HG03159 (cell line): ENCODE results near the gene MACROD1.
"Not testable (repeated sequence)": the region's sequence is repeated elsewhere in the genome, so short reads cannot be mapped to it uniquely, and the experiment has no call there.

ENCODE experiments used
- ATAC-seq: cut with Tn5 transposase; IDR thresholded peaks from one replicate; pipeline ENCODE4 v1.9.1; 2021; ENCODE audit warnings: mild to moderate bottlenecking, moderate library complexity; ENCODE audit not compliant: unreplicated experiment

MACROD1 gene

GRCh38 chr11:64060263-64060860, 105.6 kb downstream of the MACROD1 start:
- no peak for ATAC-seq

DNA sequence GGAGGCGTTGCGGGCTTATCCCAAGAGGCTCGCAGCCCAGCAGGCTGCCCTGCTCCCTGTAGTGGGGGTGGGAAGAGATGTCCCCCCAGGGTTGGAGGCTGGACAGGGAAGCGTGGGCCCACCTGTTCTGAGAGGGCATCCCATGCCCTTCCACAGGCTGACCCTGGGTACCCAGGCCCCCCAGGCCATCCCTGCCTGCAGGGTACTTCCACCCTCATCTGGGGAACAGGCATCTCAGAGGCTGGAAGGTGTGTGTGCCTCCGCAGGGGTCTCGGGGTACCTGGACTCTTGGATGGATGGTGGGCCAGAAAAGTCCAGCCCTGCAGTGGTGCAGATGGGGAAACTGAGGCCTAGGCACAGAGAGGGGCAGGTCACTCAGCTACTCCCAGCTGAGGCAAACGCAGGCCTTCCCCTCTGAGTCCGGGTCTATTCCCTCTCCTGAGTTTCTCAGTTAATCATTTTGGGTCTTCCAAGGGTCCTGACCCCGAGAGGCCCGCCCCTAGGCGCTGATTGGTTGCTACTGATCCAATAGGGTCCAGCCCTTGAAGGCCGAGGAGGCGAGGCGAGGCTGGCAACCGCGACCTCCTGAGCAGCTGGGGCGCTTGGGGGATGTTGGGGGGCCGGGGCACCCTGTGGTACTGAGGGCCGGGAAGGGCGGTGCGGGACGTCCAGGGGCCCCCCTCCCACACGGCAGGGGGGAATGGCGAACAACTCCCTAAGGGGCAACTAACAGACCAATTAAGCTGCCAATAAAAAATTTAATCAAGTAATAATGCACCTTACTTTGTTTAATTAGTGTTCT, 106.4 kb downstream of the MACROD1 start:
- no peak for ATAC-seq

- ATAC-seq = no peak
Observed at GRCh38 chr11:64058494-64058893, 107.4 kb downstream of the MACROD1 start.

DNA sequence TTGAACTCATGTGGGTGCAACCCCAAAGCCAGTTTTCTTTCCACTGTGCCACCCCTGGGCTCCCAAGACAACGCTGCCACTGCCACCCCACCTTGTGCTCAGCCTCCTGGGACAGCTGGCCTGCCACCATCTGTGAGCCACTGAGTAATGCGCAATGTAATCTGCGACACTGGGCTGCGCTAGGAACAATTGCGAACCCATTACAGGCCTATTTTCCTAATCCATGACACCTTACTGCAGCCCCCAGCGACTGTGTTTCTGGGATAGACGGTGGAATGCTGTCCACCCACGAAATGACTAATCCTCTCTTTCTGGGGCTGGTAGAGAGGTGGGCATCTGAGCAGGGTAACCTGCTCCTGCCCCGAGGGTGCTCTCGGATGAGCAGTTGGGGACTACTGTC, 108.0 kb downstream of the MACROD1 start:
- no peak for ATAC-seq

GRCh38 chr11:64056861-64057260, 109.1 kb downstream of the MACROD1 start:
- no peak for ATAC-seq

- no peak for ATAC-seq
Observed at GRCh38 chr11:64056213-64056785, 109.6 kb downstream of the MACROD1 start.

GRCh38 chr11:64055077-64055476, 110.8 kb downstream of the MACROD1 start:
- no peak for ATAC-seq

- no peak for ATAC-seq
Observed at GRCh38 chr11:64053699-64054098, 112.2 kb downstream of the MACROD1 start.

GRCh38 chr11:64052938-64053622, 112.8 kb downstream of the MACROD1 start:
- ATAC-seq = no peak

- ATAC-seq = no peak
Observed at GRCh38 chr11:64052436-64052835, 113.5 kb downstream of the MACROD1 start.

- no peak for ATAC-seq
Observed at GRCh38 chr11:64051297-64051696, 114.6 kb downstream of the MACROD1 start.

DNA sequence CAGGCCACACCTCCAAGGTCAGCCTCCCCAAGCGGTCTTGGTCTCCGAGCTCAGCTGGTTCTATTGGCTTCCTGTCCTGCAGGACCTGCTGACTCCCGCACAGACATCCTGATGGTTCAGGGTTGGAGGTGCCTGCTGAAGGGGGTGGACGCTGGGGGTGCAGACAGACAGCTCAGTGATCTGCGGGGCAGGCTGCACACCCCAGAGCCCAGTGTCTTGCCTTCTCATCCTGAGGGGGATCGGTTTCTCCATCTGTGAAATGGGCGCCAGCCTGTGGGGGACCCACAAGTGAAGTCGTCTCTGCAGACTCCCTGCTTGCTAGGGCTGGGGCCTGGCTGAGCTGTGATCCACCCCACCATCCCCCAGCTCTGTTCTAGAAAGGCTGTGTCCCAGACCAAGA, 116.4 kb downstream of the MACROD1 start:
- ATAC-seq = no peak

GRCh38 chr11:64048042-64048854, 117.7 kb downstream of the MACROD1 start:
- ATAC-seq = no peak

- ATAC-seq = not testable (repeated sequence)
Observed at GRCh38 chr11:64047373-64047772, 118.5 kb downstream of the MACROD1 start.

DNA sequence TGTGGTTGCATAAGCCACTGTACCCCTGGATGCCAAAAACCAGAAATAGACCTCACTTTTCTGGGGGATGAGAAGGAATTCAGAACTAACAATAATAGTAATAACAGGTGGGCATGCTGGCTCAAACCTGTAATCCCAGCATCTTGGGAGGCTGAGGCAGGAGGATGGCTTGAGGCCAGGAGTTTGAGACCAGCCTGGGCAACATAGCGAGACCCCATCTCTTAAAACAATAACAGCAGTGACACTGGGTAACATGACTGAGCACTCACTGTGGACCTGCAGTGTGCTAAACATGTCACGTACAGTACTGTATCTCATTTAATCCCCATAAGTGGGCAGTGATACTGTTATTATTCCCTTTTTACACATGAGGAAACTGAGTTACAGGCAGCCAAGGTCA, 120.2 kb downstream of the MACROD1 start:
- ATAC-seq = no peak

- ATAC-seq = no peak
Observed at GRCh38 chr11:64044730-64045393, 121.1 kb downstream of the MACROD1 start.

GRCh38 chr11:64043545-64043944, 122.4 kb downstream of the MACROD1 start:
- no peak for ATAC-seq

- no peak for ATAC-seq
Observed at GRCh38 chr11:64042301-64042700, 123.6 kb downstream of the MACROD1 start.

GRCh38 chr11:64041846-64042245, 124.1 kb downstream of the MACROD1 start:
- no peak for ATAC-seq

GRCh38 chr11:64040684-64041322, 125.1 kb downstream of the MACROD1 start:
- ATAC-seq = no peak
